H1 (cell line): ENCODE results near the gene TEX48. TPM values are rescaled to one million over a fixed set of nuclear protein-coding genes. Genes with fewer than 3 reads are reported as not detected.

Source experiments
- CTCF ChIA-PET: fragments of 300-600 bp; sonication (Branson Sonifier 250); formaldehyde crosslinking; loops from one replicate; lab custom pipeline; 2021; ENCODE audit not compliant: partially characterized antibody; lab: Charles Lee
- POLR2A ChIA-PET: fragments of 300-600 bp; sonication (Branson Sonifier 250); formaldehyde crosslinking; loops from one replicate; lab custom pipeline; 2021; ENCODE audit warnings: inconsistent platforms; ENCODE audit not compliant: partially characterized antibody; lab: Charles Lee
- DNase-seq, 2 experiments: peaks; one replicate each; pipeline versions ENCODE4 v3.0.0 to v3.0.0-alpha.2; 2010 to 2022; ENCODE audit warnings: low spot score in 2 of 2, low read depth in 1 of 2, mixed read lengths in 1 of 2
- FAIRE-seq: peaks from 2 replicates; lab custom pipeline; 2011; peaks lifted over from hg19 to GRCh38; lab: Jason Lieb, UNC
- H2AFZ ChIP-seq: 2 replicates; pipeline ENCODE4 v1.8.1; 2012; ENCODE audit warnings: low read length, inconsistent platforms
- H2AK5ac ChIP-seq: 2 replicates; pipeline ENCODE4 v1.6.1; 2013; ENCODE audit warnings: low read depth, low read length
- H2BK120ac ChIP-seq: replicated peaks from 2 replicates; pipeline ENCODE3; 2013; ENCODE audit warnings: low read depth, low read length, inconsistent platforms
- H2BK12ac ChIP-seq: 2 replicates; pipeline ENCODE4 v1.6.1; 2013; ENCODE audit warnings: low read depth, low read length
- H2BK15ac ChIP-seq: 2 replicates; pipeline ENCODE4 v1.6.1; 2013; ENCODE audit warnings: low read length
- H2BK20ac ChIP-seq: 2 replicates; pipeline ENCODE4 v1.6.1; 2013; ENCODE audit warnings: low read length
- H2BK5ac ChIP-seq: 2 replicates; pipeline ENCODE4 v1.6.1; 2013; ENCODE audit warnings: low read depth, low read length
- H3K14ac ChIP-seq: 2 replicates; pipeline ENCODE4 v1.6.1; 2013; ENCODE audit warnings: inconsistent platforms; ENCODE audit not compliant: insufficient read length
- H3K18ac ChIP-seq: 2 replicates; pipeline ENCODE4 v1.6.1; 2013; ENCODE audit warnings: low read length; ENCODE audit errors: extremely low read depth
- H3K23ac ChIP-seq: 2 replicates; pipeline ENCODE4 v1.6.1; 2013; ENCODE audit warnings: inconsistent platforms; ENCODE audit not compliant: insufficient read length
- H3K23me2 ChIP-seq: 2 replicates; pipeline ENCODE4 v1.6.1; 2013; ENCODE audit warnings: low read depth, low read length
- H3K27ac ChIP-seq: 2 replicates; pipeline ENCODE4 v1.6.1; 2011; ENCODE audit warnings: low read depth, low read length, inconsistent platforms
- H3K27me3 ChIP-seq, 4 experiments: replicated peaks in 1 of 4; 1 replicate in 1 of 4; 2 replicates in 3 of 4; pipeline versions ENCODE4 v1.6.1 to v1.8.1; 2011 to 2013; ENCODE audit warnings: low read length in 3 of 4, mild to moderate bottlenecking in 3 of 4, inconsistent platforms in 2 of 4, mixed read lengths in 2 of 4, moderate library complexity in 1 of 4; ENCODE audit not compliant: control insufficient read depth in 3 of 4, insufficient read depth in 3 of 4; ENCODE audit errors: extremely low read depth in 1 of 4
- H3K36me3 ChIP-seq, 4 experiments: 2 replicates each; pipeline versions ENCODE4 v1.6.1 to v1.8.1; 2011 to 2013; ENCODE audit warnings: mild to moderate bottlenecking in 4 of 4, low read length in 3 of 4, moderate library complexity in 2 of 4, control low read depth in 1 of 4, inconsistent platforms in 1 of 4; ENCODE audit not compliant: insufficient read depth in 4 of 4, control insufficient read depth in 2 of 4
- H3K4ac ChIP-seq: replicated peaks from 2 replicates; pipeline ENCODE3; 2013; ENCODE audit warnings: low read length, low read depth, mixed read lengths, inconsistent platforms; ENCODE audit not compliant: insufficient read length
- H3K4me1 ChIP-seq, 4 experiments: replicated peaks in 1 of 4; 1 replicate in 1 of 4; 2 replicates in 3 of 4; pipeline versions ENCODE4 v1.6.1 to v1.8.1; 2011 to 2013; ENCODE audit warnings: low read length in 3 of 4, inconsistent platforms in 2 of 4, mixed read lengths in 1 of 4; ENCODE audit not compliant: insufficient read depth in 4 of 4, control insufficient read depth in 3 of 4
- H3K4me2 ChIP-seq, 2 experiments: 2 replicates each; pipeline versions ENCODE4 v1.6.1 to v1.8.1; 2011 to 2013; ENCODE audit warnings: low read depth in 2 of 2, low read length in 2 of 2, control low read depth in 1 of 2, inconsistent platforms in 1 of 2, mild to moderate bottlenecking in 1 of 2; ENCODE audit not compliant: insufficient read depth in 1 of 2
- H3K4me3 ChIP-seq, 4 experiments: fragments of 200-600, 300-600 bp in 1 of 4; sonication (generic), shearing (Covaris generic), sonication (Bioruptor Twin) in 1 of 4; 2 replicates each; pipeline versions ENCODE4 v1.5.1 to v1.8.1; 2011 to 2016; ENCODE audit warnings: low read length in 4 of 4, low read depth in 3 of 4, control low read depth in 2 of 4, inconsistent platforms in 2 of 4, mild to moderate bottlenecking in 2 of 4, mixed read lengths in 1 of 4, moderate library complexity in 1 of 4; ENCODE audit not compliant: insufficient read depth in 2 of 4; ENCODE audit errors: extremely low read depth in 1 of 4
- H3K56ac ChIP-seq: replicated peaks from 2 replicates; pipeline ENCODE3; 2013; ENCODE audit warnings: low read depth, mild to moderate bottlenecking, mixed read lengths, low read length, inconsistent platforms; ENCODE audit not compliant: insufficient read length
- H3K79me1 ChIP-seq: 2 replicates; pipeline ENCODE4 v1.6.1; 2013; ENCODE audit warnings: low read depth, low read length, control low read depth
- H3K79me2 ChIP-seq, 2 experiments: 2 replicates each; pipeline versions ENCODE4 v1.6.1 to v1.8.1; 2012 to 2013; ENCODE audit warnings: low read length in 2 of 2, mild to moderate bottlenecking in 2 of 2, inconsistent platforms in 1 of 2; ENCODE audit not compliant: insufficient read depth in 2 of 2, control insufficient read depth in 1 of 2
- H3K9ac ChIP-seq, 4 experiments: replicated peaks in 1 of 4; 1 replicate in 1 of 4; 2 replicates in 3 of 4; pipeline versions ENCODE4 v1.6.1 to v1.8.1; 2011 to 2013; ENCODE audit warnings: low read depth in 3 of 4, low read length in 3 of 4, control low read depth in 2 of 4, mild to moderate bottlenecking in 2 of 4, moderate library complexity in 2 of 4, inconsistent platforms in 1 of 4; ENCODE audit errors: extremely low read depth in 1 of 4
- H3K9me3 ChIP-seq, 2 experiments: 2 replicates each; pipeline versions ENCODE4 v1.6.1 to v1.8.1; 2012 to 2013; ENCODE audit warnings: mild to moderate bottlenecking in 2 of 2, moderate library complexity in 2 of 2, control low read depth in 1 of 2, inconsistent platforms in 1 of 2, low read depth in 1 of 2, low read length in 1 of 2, mixed read lengths in 1 of 2; ENCODE audit not compliant: insufficient read depth in 2 of 2
- H4K20me1 ChIP-seq, 2 experiments: replicated peaks in 1 of 2; 2 replicates each; pipeline versions ENCODE3 to v1.8.1; 2011 to 2013; ENCODE audit warnings: inconsistent platforms in 2 of 2, low read length in 2 of 2, mild to moderate bottlenecking in 1 of 2; ENCODE audit not compliant: insufficient read depth in 2 of 2, control insufficient read depth in 1 of 2
- H4K5ac ChIP-seq: 2 replicates; pipeline ENCODE4 v1.6.1; 2013; ENCODE audit warnings: low read length, low read depth, mixed read lengths, inconsistent platforms; ENCODE audit not compliant: insufficient read length
- H4K8ac ChIP-seq: 2 replicates; pipeline ENCODE4 v1.8.0; 2013; ENCODE audit warnings: mild to moderate bottlenecking, moderate library complexity, low read length, inconsistent platforms; ENCODE audit not compliant: insufficient read depth; ENCODE audit errors: extremely low read depth
- H4K91ac ChIP-seq: replicated peaks from 2 replicates; pipeline ENCODE3; 2013; ENCODE audit warnings: low read length, mixed read lengths, inconsistent platforms; ENCODE audit not compliant: insufficient read length
- ASH2L ChIP-seq: fragments of 200-600, 300-600 bp; sonication (generic); IDR thresholded peaks from one replicate; pipeline ENCODE4 v1.7.1; 2017; ENCODE audit warnings: low read length
- BACH1 ChIP-seq: IDR thresholded peaks from 2 replicates; pipeline ENCODE4 v1.6.1; 2012; ENCODE audit warnings: low read length, improper control_type of control experiment
- CBX5 ChIP-seq: fragments of 300-800, 300-1000 bp; sonication (generic); IDR thresholded peaks from 2 replicates; pipeline ENCODE4 v1.7.1; 2016; ENCODE audit warnings: antibody characterized with exemption, low read length, low read depth
- EZH2 ChIP-seq: fragments of 200-600 bp; sonication (generic); IDR thresholded peaks from 2 replicates; pipeline ENCODE4 v1.7.1; 2012; ENCODE audit warnings: low read depth, mild to moderate bottlenecking, moderate library complexity, low read length, inconsistent platforms; ENCODE audit not compliant: severe bottlenecking
- FOSL1 ChIP-seq: IDR thresholded peaks from 2 replicates; pipeline ENCODE4 v1.6.1; 2011; ENCODE audit warnings: mild to moderate bottlenecking, low read depth, low read length, moderate library complexity; ENCODE audit not compliant: insufficient read depth
- KDM5A ChIP-seq: fragments of 200-600 bp; IDR thresholded peaks from 2 replicates; pipeline ENCODE4 v1.7.1; 2012; ENCODE audit warnings: mild to moderate bottlenecking, low read length, inconsistent platforms, mixed read lengths
- MAFK ChIP-seq: IDR thresholded peaks from 2 replicates; pipeline ENCODE4 v1.6.1; 2012; ENCODE audit warnings: low read depth, mild to moderate bottlenecking, improper control_type of control experiment, low read length
- NANOG ChIP-seq: IDR thresholded peaks from 2 replicates; pipeline ENCODE4 v1.6.1; 2011; ENCODE audit warnings: low read length, low read depth, mild to moderate bottlenecking, inconsistent platforms; ENCODE audit not compliant: insufficient read depth, poor library complexity, severe bottlenecking
- NRF1 ChIP-seq: IDR thresholded peaks from 2 replicates; pipeline ENCODE4 v1.6.1; 2011; ENCODE audit warnings: mild to moderate bottlenecking, low read depth, low read length, improper control_type of control experiment
- RFX5 ChIP-seq: IDR thresholded peaks from 2 replicates; pipeline ENCODE4 v1.6.1; 2011; ENCODE audit warnings: low read depth, low read length, improper control_type of control experiment, borderline replicate concordance
- SIX5 ChIP-seq: IDR thresholded peaks from 2 replicates; pipeline ENCODE4 v1.6.1; 2011; ENCODE audit warnings: mild to moderate bottlenecking, low read depth, low read length
- TAF1 ChIP-seq: IDR thresholded peaks from 2 replicates; pipeline ENCODE4 v1.6.1; 2011; ENCODE audit warnings: mild to moderate bottlenecking, low read depth, low read length
- WGBS, 2 experiments: shearing (Covaris generic) in 1 of 2; methylation state at CpG; one replicate each; pipeline versions ENCODE4 v1.1.6 to v1.1.7; 2013 to 2015; ENCODE audit warnings: low lambda C conversion rate in 2 of 2, mixed read lengths in 2 of 2, inconsistent platforms in 1 of 2, low coverage in 1 of 2, missing lambda C conversion rate in 1 of 2; ENCODE audit not compliant: insufficient replicate concordance in 2 of 2, insufficient coverage in 1 of 2, insufficient read length in 1 of 2; ENCODE audit errors: extremely low coverage in 1 of 2, missing lambda C conversion rate in 1 of 2; 5-methylcytosine and 5-hydroxymethylcytosine counted together
- polyA plus RNA-seq, 7 experiments: library from polyadenylated mRNA; depleted of rRNA in 3 of 7; stranded (reverse) in 5 of 7; unstranded in 2 of 7; fragments of >200 nt in 5 of 7; fragments of 200-250 nt in 2 of 7; gene quantifications; 1 replicate in 5 of 7; 2 replicates in 1 of 7; 4 replicates in 1 of 7; pipeline versions ENCODE4 v1.2.1 to v1.2.3, GENCODE V29; 2011 to 2013; ENCODE audit warnings: missing spikeins in 2 of 7, mixed read lengths in 2 of 7
- total RNA-seq: library from RNA; stranded (reverse); fragmentation: NEBNext Ultra II Directional; extraction: Animal tissue kit (Norgen Biotek cat#: 25700); gene quantifications from 2 replicates; pipeline ENCODE4 v1.2.1, GENCODE V29; 2021
- TF ChIP-seq, protein P1 (sequence below): IDR thresholded peaks from 2 replicates; pipeline ENCODE4 v1.6.1; 2012; ENCODE audit warnings: inconsistent platforms

The TEX48 gene
- total and polyA plus RNA-seq, 2 of the 8 experiments (the other 6 are each of a cell fraction or from before 2014, with no cell fraction given) = not detected

DNA sequence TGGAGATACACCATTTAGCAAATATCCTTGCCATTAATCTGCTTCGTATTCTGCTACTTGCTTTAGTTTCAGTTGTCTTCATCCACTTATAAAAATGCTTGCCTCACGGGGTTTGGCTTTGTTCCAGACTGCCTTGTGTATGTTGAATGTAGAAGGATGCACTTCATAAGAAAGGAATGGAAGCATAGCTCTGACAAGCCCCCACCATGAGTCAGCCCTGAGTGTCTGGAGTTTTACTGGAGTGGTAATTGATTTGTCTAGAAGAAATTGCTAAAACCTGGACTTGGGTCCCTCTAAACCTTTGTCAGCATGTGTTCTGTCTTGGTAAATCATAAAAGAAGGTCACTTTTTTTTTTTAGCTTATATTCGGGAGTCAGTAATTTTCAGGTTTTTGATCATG is 4.6 kb downstream of the TEX48 start:
- no peak overlapping the region for H2AFZ ChIP-seq
- no peak overlapping the region for H3K4me3 ChIP-seq
- H2BK12ac ChIP-seq = no peak overlapping the region
- H4K5ac ChIP-seq = no peak overlapping the region
- no peak for TF ChIP-seq TAF1
- TF ChIP-seq EZH2 = no peak
- no peak for TF ChIP-seq SIX5
- no peak for TF ChIP-seq ASH2L
- no peak for TF ChIP-seq RFX5
- TF ChIP-seq KDM5A = no peak
- TF ChIP-seq NRF1 = no peak
- no peak for TF ChIP-seq CBX5
- no peak for TF ChIP-seq BACH1
- no peak for TF ChIP-seq MAFK
- TF ChIP-seq FOSL1 = no peak
- TF ChIP-seq NANOG = no peak
- TF ChIP-seq, protein P1, sequence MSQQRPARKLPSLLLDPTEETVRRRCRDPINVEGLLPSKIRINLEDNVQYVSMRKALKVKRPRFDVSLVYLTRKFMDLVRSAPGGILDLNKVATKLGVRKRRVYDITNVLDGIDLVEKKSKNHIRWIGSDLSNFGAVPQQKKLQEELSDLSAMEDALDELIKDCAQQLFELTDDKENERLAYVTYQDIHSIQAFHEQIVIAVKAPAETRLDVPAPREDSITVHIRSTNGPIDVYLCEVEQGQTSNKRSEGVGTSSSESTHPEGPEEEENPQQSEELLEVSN = no peak
- no peaks in the 10 kb centered on the region for H3K9me3 ChIP-seq
- H2BK120ac ChIP-seq = no peak overlapping the region
- no peak overlapping the region for H3K18ac ChIP-seq
- no peaks in the 10 kb centered on the region for H3K4me1 ChIP-seq
- no peak overlapping the region for H2AK5ac ChIP-seq
- H2BK15ac ChIP-seq = no peak overlapping the region
- no peaks in the 10 kb centered on the region for H4K20me1 ChIP-seq
- H3K23ac ChIP-seq = no peak overlapping the region
- FAIRE-seq (no peak), DNase-seq (no peak)
- H3K79me1 ChIP-seq = no peaks in the 10 kb centered on the region
- no peak overlapping the region for H2BK20ac ChIP-seq
- 89% methylated on average over 3 of the region's 3 CpGs; no CpG with 5 or more reads in 1 of the 2 experiments for WGBS, 2 experiments
- no peak overlapping the region for H3K14ac ChIP-seq
- no peak overlapping the region for H3K4ac ChIP-seq
- H2BK5ac ChIP-seq = no peak overlapping the region
- no peaks in the 10 kb centered on the region for H3K36me3 ChIP-seq
- H3K79me2 ChIP-seq = no peaks in the 10 kb centered on the region
- H4K8ac ChIP-seq = no peak overlapping the region
- H3K23me2 ChIP-seq = no peaks in the 10 kb centered on the region
- no peak overlapping the region for H3K27ac ChIP-seq
- H4K91ac ChIP-seq = no peak overlapping the region
- no peak overlapping the region for H3K4me2 ChIP-seq
- no peak overlapping the region for H3K9ac ChIP-seq
- ChIA-PET POLR2A (no interaction called here), CTCF (interaction anchor here (0.8 to 10.6 kb wide), 14 partner anchors 11 to 337 kb away, joined by 3 to 171 read pairs (median 4); partner anchors contain the start of gene TEX53)
- no peaks in the 10 kb centered on the region; a peak in 2 of 7 replicates for H3K27me3 ChIP-seq
- no peak overlapping the region for H3K56ac ChIP-seq
